COLO668 (cell line): Measurements from ENCODE around the gene LAPTM4A.

ENCODE experiments used
- DNase-seq: peaks from one replicate; lab custom pipeline; 2025; ENCODE audit not compliant: unreplicated experiment; lab: John Stamatoyannopoulos, UW

LAPTM4A gene

DNA sequence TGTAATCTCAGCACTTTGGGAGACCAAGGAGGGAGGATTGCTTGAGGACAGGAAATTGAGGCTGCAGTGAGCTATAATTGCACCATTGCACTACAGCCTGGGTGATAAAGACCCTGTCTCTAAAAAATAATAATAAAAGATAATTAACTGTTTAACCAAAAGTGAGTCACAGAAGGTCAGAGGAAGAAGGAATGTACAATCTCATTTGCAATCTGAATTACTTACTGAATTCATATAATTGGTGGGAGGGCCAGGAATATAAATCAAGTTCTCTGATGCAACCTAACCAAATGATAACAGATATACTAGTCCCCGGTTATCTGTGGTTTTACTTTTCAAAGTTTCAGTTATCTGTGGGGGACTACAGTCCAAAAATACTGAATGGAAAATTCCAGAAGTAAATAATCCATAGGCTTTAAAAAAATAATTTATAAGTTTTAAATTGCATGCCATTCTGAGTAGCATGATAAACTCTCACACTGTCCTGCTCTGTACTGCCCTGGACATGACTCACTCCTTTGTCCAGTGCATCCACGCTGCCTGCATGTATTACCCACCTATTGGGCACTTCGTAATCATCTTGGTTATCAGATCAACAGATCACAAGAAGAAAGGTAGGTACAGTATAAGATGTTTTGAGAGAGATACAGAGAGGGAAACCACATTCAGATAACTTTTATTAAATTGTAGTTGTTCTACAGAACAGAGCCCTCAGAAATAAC is 26.2 kb downstream of the LAPTM4A start:
- DNase-seq: no peak

DNA sequence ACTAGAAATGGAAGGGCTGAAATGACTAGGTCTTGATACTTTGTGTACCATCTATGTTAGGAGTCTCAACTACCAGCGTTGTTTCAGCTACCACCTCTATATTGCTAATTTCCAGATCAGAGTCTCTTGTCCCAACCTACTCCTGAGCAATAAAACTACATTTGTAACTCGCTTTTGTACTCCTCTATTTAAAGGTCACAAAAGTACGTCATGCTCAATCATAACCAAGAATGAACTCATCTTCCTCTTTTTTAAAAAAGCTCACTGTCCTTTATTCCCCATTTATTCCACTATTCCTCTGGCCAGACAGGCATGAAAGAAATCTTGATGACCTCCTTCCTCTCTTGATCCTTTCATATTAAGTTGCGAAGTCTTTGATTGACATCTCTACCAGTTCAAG is 27.7 kb downstream of the LAPTM4A start:
- no peak for DNase-seq

DNA sequence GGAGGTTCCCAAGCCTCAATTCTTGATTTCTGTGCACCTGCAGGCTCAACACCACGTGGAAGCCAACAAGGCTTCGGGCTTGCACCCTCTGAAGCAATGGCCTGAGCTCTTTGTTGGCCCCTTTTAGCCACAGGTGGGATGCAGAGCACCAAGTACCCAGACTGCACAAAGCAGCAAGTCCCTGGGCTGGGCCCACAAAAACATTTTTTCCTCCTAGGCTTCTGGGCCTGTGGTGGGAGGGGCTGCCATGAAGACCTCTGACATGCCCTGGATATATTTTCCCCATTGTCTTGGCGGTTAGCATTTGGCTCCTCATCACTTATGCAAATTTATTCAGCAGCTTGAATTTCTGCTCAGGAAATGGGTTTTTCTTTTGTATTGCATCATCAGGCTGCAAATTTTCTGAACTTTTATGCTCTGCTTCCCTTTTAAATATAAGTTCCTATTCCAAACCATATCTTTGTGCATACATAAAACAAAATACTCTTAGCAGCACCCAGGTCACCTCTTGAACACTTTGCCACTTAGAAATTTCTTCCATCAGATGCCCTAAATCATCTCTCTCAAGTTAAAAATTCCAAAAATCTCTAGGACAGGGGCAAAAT is 29.9 kb downstream of the LAPTM4A start:
- DNase-seq: no peak

DNA sequence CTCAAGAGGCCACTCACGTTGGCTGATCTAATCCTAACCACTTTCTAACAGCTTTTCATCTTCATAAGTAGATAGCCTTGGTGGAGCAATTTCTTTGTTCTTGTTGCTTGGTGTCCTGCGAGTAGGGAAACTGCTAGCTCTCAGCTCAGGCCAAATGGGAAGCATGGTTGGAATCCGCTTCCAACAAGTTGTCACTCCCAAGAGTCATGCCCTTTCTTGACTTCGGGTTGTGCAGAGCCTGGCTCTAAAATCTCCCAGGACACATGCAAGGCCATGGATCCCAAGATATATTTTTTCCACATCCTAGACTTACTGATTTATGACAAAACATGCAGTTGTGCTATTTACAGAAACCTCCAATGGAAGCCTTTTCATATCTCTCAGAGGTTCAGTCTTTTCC is 31.7 kb downstream of the LAPTM4A start:
- DNase-seq: no peak

DNA sequence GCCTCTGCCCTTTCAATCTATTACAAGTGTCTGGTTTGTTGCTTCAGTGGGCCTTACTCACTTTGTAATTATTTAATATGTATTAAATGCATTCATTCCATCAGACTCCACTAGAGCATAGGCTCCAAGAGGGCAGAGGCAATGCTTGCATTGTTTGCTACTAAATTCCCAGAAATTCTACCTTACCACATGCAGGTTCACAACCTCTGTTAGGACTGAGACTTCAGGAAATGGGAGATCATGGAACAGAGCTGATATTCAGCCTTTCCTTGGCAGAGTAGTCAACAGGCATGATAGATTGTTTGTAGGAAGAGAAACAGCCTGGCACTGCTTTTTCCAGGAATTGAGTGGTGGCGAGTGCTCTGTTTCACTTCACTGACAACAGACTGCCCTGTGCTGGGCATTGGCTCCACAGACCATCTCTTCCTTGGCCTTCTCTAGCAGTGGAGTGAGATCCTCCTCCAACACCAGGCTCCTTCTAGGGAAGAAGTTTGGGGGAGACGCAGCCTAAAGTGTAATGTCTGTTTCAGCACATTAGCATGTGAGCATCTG is 32.8 kb downstream of the LAPTM4A start:
- DNase-seq: no peak

DNA sequence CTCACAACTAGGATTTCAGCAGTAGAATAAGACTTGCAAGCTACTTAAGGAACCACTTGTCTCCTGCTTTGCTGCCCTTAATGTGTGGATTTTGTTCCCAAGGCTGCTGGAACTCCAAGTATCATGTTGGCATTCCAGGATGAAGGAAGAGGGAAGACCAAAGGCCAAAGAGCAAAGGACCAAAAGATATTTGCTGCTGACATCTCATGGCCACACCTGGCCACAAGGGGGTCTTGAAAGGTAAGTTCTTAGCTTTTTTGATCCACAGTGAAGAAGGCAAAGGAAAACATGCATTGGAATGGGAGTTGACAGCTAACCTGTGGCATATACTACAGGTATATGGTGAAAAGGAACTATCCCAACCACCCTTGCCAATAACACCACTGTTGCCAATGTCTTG is 35.1 kb downstream of the LAPTM4A start:
- no peak for DNase-seq

DNA sequence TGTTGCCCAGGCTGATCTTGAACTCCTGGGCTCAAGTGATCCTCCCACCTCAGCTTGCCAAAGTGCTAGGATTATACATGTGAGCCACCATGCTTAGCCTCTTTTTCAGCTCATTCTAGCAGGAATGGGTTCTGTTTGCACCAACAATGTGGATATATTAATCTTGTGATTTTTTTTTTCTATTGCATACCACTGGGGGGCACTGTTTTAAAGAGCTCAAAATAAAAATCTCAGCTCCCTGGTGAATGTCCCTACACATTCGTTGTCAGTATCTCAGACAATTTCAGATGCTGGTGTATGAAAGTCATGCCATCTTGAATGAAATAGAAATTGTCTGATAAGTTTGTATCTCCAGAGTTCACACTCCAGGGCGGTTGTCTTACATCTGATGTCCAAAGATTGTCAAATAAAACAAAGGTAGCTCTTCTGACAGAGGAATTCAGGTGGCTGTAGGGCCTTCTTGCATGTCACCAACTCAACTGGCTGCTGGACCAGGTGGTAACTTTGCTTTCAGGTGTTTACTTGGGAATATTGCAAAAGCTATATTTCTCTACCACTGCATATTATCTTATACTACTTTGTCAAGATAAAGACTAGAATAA is 35.8 kb downstream of the LAPTM4A start:
- DNase-seq: no peak

DNA sequence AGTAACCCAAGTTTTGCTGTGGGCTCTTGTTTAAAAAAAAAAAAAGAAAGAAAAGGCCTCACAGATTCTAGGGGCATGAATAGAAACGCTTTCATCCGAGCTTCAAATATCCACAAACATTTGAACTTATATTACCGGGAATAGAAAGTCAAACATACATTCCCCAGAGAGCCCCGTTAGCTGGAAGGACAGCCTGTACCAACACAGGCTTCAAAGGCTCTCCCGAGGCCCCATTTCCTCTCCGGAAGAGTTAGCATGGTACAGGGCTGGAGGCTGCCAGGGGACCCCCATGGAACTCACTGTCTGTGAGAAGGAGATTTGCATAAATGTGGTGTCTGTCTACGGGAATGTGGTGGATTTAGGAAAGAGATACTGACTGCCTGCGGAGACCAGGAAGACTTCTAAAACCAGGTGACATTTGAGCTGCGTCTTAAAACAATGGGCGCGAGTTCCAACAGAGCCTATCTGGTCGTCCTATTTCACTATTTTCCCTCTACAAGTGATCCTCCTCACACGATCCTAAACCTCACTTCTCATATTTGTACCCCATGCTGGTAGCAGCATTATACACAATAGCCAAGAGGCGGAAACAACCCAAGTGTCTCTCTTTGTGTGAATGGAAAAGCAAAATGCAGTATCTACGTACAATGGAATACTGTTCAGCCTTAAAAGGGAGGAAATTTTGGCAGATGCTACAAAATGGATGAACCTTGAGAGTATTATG is 38.1 kb downstream of the LAPTM4A start:
- DNase-seq: no peak

DNA sequence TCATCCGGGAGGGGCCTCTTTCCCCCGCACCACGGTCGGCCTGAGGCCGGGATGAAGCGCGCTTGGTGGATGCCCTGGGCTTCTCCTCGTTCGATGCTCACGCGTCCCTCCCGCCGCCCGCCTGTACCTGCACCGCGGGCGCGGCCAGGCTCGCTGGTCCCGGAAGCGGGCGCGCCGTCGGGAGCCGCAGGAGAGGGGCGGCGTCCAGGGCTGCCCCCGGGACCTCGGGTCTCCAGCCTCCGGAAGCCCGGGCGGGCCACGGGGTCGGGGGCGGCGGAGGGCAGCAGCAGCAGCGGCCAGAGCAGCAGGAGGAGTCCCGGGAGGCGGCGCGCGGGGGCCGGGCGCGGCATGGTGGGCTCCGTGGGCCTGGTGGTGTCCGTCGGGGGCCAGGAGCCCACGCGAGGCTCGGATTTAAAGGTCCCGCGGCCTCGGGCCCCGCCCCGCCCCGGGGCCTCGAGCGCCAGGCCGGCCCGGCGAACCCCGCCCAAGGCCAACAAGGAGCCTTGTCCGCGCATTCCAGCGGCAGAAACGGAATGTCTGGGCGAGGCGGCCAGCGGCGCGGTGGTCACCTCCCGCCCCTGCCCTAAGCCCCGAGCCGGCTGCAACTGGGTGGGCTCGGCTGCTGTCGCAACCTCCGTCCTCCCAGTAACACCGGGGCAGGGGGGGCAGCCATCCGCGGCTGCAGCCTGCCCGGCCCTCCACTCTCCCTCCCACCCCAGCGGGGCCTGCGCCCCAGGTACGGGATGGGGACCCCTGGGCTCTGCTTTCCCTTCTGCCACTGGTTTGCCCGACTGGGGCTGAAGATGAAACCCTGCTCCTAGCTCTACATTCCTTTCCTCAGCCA is 38.9 kb downstream of the LAPTM4A start, which contains the start of gene MATN3:
MATN3 (minus strand) TSS at position 387 of the 844 bp plus-strand sequence; CDS start at position 350, 37 bp downstream.
- DNase-seq: peak; percentile 64

DNA sequence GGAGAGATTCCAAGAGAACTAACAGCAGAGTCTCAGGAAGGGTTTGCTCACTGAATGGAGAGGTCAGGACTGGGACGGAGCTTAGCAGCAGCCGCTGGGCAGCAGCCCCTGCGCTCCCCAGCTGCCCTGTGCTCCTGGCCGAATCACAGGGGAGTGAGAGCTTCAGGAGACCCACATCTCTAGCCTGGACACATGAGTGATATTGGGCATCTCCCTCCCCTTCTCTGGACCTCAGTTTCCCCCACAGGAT is 39.5 kb downstream of the LAPTM4A start:
- DNase-seq: no peak

DNA sequence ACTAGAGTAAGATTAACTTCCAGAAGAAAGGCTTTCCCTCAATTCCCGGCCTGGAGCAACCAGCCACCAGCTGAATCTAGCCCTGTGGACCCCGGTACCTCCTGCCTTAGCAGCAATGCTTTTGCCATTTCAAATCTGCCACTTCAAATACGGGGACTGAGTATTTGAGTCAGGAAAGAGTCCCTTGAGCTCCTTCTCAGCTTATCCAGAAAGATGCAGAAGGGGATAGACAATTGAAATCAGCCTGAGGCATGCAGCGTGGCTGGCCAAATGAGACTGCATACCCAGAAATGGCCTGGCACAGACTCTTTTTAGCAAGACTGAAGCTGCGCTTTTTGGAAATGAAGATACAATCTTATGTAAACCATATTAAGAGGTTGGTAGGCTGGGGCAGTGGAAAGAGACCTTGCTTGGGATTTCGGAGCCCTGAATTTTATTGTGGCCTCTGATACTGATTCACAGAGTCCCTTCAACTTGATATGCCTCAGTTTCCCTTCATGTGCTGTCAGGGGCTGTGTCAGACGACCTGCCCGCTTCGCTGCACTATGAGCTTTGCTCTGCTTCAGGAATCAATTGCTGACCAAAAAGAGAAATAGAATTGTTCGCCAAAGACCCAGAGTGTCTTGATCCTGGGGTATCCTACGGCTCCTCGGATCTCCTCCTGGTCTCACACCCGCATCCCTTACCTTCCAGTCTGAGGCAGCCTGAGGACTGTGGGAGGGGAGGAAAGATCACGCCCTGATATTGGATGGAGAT is 40.0 kb downstream of the LAPTM4A start:
- no peak for DNase-seq

DNA sequence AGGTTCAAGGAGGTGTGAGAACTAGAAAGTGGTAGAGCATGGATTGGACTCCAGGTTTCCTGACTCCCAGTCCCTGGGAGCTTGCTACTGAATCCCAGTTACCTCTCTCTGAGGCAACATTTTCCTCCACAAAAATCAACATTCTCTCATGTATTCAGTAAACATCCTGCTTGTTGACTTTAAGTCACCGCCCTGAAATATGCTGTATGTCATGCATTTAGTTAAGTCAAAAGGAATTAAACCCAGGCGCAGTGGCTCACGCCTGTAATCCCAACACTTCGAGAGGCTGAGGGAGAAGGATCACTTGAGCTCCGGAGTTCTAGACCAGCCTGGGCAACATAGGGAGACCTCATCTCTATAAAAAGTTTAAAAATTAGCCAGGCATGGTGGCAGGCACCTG is 42.7 kb downstream of the LAPTM4A start:
- no peak for DNase-seq

DNA sequence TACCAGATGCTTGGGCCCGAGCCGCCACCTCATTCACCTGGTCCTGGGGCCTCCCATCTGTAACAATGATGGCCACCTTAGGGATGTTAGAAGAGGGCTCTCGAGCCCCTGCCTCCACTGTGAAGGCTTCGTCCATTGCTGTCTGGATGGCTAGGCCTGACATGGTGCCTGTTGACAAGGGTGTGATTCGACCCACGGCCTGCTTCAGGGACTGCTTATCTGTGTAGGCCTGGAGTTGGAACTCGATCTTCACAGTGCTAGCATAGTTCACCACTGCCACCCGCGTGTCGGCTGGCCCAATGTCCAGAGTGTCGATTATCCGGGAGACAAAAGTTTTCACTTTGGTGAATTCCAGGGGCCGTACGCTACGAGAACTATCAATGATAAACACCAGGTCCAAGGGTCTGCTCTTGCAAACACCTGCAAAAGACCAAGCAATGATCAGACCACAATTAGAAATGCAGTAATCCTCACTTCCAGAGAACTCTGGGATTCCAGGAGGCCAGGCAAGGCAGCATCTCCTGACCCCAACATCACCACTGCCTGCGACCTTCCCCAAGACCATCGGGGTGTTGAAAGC is 45.4 kb downstream of the LAPTM4A start:
- no peak for DNase-seq

DNA sequence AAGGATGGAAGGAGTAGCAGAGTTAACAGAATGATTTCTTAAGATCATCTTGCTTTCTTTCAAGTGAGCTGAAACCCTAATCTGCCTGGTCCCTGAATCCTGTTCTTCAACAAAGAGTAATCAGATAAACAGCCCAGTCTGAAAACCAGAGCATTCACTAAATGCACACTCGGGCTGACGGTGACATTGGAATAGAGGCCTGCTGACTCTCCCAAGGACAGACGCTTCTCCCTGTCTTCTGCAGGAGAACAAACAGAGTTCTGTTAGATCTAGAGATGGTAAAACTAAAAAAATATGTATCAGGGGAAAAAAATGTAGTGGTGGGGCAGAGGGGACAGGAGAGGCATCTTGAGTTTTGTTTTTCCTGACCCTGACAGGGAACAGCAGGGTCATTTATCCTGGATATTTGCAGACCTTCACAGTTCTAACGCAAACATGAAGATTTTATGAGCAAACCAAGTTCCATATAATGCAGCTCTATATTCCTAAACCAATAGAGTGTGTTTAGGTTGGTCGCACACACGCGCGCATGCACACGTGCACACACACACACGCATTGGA is 46.3 kb downstream of the LAPTM4A start:
- DNase-seq: no peak

DNA sequence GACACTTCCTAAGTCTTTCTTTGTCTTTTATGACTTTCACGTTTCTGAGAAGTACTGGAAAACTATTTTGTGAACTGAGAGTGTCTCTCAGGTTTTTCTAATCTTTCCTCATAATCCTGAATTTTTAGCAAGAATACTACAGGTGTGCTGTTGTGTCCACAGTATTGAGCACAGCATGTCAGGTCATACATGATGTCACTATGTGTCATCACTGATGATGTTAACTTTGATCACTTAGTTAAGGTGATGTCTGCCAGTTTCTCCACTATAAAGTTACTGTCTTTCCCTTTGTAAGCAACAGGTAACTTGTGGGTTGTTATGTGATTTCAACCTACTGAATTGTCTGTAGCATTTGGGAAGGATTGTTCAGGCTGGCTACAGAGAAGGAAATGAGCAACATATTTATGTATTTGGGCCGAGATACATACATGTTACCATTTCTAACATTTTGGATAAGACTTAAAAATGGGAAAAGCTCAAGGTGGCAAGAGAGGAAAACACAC is 50.0 kb downstream of the LAPTM4A start:
- DNase-seq: no peak

DNA sequence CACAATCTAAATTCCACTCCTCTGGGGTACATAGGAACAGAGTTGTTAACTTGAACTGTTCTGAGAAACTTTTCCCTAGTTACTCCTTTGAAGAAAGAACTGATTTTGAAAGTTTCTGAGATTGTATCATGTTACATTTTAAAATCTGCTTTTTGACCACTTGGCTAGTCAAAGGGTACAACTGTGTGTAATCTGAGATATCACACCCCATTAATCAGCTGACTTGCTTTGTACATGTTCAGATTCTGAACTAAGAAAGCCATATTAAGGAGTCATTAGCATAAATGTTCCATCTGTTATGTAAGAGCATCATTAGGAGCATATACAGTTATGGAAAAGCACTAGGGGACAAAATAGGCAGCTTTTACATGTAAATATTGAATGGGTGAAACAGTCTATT is 57.7 kb downstream of the LAPTM4A start:
- DNase-seq: no peak

DNA sequence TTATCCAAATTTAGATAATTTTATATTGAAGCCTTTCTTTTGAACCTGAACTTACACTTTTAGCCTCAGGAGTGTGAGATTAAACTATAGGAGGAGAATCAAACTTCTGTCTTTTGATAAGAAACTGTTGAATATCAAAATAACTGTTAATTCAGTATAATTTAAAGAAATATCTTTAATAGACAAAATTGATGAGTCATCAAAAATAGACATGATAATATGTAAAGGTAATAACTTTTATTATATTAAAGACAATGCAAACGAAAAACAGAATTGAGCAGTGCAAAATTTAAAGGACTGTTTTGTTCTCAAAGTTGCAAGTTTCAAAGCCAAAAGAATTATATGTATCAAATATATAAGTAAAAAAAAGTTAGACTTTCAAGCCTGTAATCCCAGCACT is 59.5 kb downstream of the LAPTM4A start:
- no peak for DNase-seq

DNA sequence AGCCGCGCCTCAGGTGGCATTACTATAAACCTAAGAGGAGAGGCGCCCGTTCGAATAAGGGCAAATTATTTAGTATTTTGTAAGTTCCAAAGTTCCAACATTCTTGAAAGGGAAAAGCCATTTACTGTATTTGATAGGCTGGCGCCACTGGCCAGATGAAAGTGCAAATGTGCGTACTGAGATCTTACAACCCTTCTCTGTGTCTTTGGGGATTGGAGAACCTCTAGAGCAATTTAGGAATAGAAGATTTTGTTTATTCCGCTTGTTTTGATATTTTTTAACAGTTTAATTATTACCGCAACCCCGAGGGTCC is 61.1 kb downstream of the LAPTM4A start:
- no peak for DNase-seq

DNA sequence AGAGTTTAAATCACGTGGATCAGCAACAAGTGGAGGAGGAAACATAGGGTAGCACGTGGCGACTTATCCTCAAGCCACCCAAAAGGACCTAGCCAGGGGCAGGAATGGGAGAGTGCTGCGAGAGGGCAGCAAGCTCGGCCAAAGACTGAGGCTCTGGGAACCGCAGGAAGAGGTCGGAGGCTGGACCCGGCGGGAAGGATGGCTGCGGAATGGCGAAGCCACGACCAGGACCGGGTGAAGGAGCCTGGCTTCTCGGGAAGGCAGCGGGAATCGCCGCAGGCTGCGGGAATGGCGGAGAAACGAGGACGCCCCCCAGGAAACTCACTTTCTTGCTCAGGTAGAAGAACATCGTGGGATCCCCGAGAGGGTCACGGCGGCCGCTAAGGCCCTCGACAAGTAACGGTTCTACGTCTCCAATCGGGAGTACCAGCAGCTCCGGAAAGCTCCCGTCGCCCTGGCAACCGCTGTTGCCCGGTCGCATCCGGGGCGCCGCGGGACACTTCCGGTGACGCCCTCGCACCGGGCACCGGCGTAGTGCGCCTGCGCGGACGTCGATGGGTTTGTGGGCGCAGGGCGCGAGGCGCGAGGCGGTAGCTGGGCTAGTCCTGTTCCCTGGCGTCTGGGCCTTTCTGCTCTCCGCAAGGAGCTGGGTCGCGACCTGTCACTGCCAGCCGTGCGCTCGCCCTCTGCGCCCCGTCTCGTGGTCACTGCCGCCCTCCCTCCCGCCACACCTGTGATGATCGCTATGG is 61.6 kb downstream of the LAPTM4A start, which contains the start of gene WDR35:
WDR35 (minus strand) TSS at position 439 of the 749 bp plus-strand sequence; CDS start at position 349, 90 bp downstream.
- peak; percentile 97 for DNase-seq
